ENCODE results near the gene OR6C70.

Gene OR6C70

GRCh38 chr12:55428331-55429243 is 41.4 kb downstream of the OR6C70 start:
- H4K20me1 ChIP-seq (ENCODE audit: insufficient read depth, low read length): no peaks in the 10 kb centered on the region
- H3K9ac ChIP-seq (ENCODE audit: low read length): no peak overlapping the region
- H3K4me3 ChIP-seq (ENCODE audit: low read length): no peak overlapping the region

DNA sequence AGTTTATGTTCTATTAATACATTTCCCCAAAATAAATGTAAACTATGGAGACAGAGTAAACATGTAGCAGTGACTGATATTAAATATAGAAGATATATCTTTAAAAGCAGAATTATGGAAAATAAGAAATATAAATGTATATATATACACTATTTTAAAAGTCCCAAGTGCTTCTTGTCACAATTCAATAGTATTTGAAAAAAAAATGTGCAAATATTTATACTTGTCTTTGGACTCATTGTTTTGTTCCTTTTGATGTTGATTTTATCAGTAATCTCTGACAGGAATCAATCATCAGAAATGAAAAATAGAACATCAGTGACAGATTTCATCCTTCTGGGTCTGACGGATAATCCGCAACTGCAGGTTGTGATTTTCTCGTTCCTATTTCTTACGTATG is 44.0 kb downstream of the OR6C70 start, which contains the start of gene OR6C76:
Gene OR6C76, plus strand, starts transcription at position 301 of the 400 bp plus-strand sequence. Its CDS starts 0 bp downstream, at position 301.
- no peak within 1 kb of the TSS for H3K27ac ChIP-seq (ENCODE audit: low read length)
- H3K9ac ChIP-seq (ENCODE audit: low read length): no peak within 1 kb of the TSS
- H4K20me1 ChIP-seq (ENCODE audit: insufficient read depth, low read length): no peaks in the 10 kb centered on the region
- H2AFZ ChIP-seq (ENCODE audit: low read depth, low read length): no peak within 1 kb of the TSS
- no peaks in the 10 kb centered on the region for H3K79me2 ChIP-seq (ENCODE audit: low read length)
- no peaks in the 10 kb centered on the region for H3K27me3 ChIP-seq (ENCODE audit: low read depth, low read length)
- TF ChIP-seq EZH2phosphoT487 (IDR thresholded peaks at IDR 0.05; ENCODE audit: low read depth): no peak
- no peak for TF ChIP-seq CTCF (IDR thresholded peaks at IDR 0.05; ENCODE audit: low read depth, low read length)
- no peaks in the 10 kb centered on the region for H3K9me3 ChIP-seq (ENCODE audit: insufficient read depth, low read length)
- no peaks in the 10 kb centered on the region for H3K36me3 ChIP-seq (replicated peaks; ENCODE audit: low read depth, low read length)
- no peaks in the 10 kb centered on the region for H3K4me1 ChIP-seq (ENCODE audit: low read length)
- H3K4me3 ChIP-seq (ENCODE audit: low read length): no peak within 1 kb of the TSS
- H3K4me2 ChIP-seq (ENCODE audit: low read length): no peak within 1 kb of the TSS

More at GRCh38 chr12:55428331-55429243, 41.4 kb downstream of the OR6C70 start:
- Histone ChIP-seq H3K9me3 (ENCODE audit: insufficient read depth, low read length) (no peaks in the 10 kb centered on the region), H3K4me1 (ENCODE audit: low read length) (no peaks in the 10 kb centered on the region), H3K4me2 (ENCODE audit: low read length) (no peak overlapping the region), H3K27ac (ENCODE audit: low read length) (no peak overlapping the region), H3K27me3 (ENCODE audit: low read depth, low read length) (no peaks in the 10 kb centered on the region), H3K79me2 (ENCODE audit: low read length) (no peaks in the 10 kb centered on the region), H3K36me3 (replicated peaks; ENCODE audit: low read depth, low read length) (no peaks in the 10 kb centered on the region), H2AFZ (ENCODE audit: low read depth, low read length) (no peak overlapping the region)
- no peak for TF ChIP-seq CTCF (IDR thresholded peaks at IDR 0.05; ENCODE audit: low read depth, low read length)
- TF ChIP-seq EZH2phosphoT487 (IDR thresholded peaks at IDR 0.05; ENCODE audit: low read depth): no peak

GRCh38 chr12:55420307-55420962 is 49.5 kb downstream of the OR6C70 start:
- Histone ChIP-seq H2AFZ (ENCODE audit: low read depth, low read length) (no peak overlapping the region), H3K9ac (ENCODE audit: low read length) (no peak overlapping the region), H3K4me2 (ENCODE audit: low read length) (no peak overlapping the region), H3K36me3 (replicated peaks; ENCODE audit: low read depth, low read length) (no peaks in the 10 kb centered on the region), H3K4me3 (ENCODE audit: low read length) (no peak overlapping the region), H3K27ac (ENCODE audit: low read length) (no peak overlapping the region), H3K27me3 (ENCODE audit: low read depth, low read length) (no peaks in the 10 kb centered on the region), H3K9me3 (ENCODE audit: insufficient read depth, low read length) (no peaks in the 10 kb centered on the region), H3K4me1 (ENCODE audit: low read length) (no peaks in the 10 kb centered on the region), H4K20me1 (ENCODE audit: insufficient read depth, low read length) (no peaks in the 10 kb centered on the region), H3K79me2 (ENCODE audit: low read length) (no peaks in the 10 kb centered on the region)
- TF ChIP-seq CTCF (IDR thresholded peaks at IDR 0.05; ENCODE audit: low read depth, low read length): no peak
- TF ChIP-seq EZH2phosphoT487 (IDR thresholded peaks at IDR 0.05; ENCODE audit: low read depth): no peak
